Natural killer cell (primary cell): ENCODE measurements around the gene NPAT. TPM values are rescaled to one million over a fixed set of nuclear protein-coding genes. Genes with fewer than 3 reads are reported as not detected.
A peak's percentile ranks its signal among the peaks of the same experiment; 100 is the strongest.

Source experiments
- ATAC-seq, 3 donors: fragments of 150-1000 bp in 2 of 3; fragments of 200-7000 bp in 1 of 3; cut with Tn5 transposase; 1 replicate in 1 of 3; 2 replicates in 2 of 3; pipeline ENCODE4 v1.10.0; 2021; ENCODE audit warnings: mild to moderate bottlenecking in 2 of 3, moderate library complexity in 2 of 3
- DNase-seq, 2 donors: peaks; one replicate each; pipeline versions ENCODE4 v3.0.0 to v3.0.0-alpha.2; 2013 to 2021; ENCODE audit warnings: mixed read lengths in 1 of 2
- H3K27ac ChIP-seq: one replicate; pipeline ENCODE4 v1.5.1; 2013; ENCODE audit warnings: mild to moderate bottlenecking, low read length
- H3K27me3 ChIP-seq: one replicate; pipeline ENCODE4 v1.6.1; 2013; ENCODE audit warnings: low read length; ENCODE audit not compliant: control insufficient read depth, insufficient read depth
- H3K36me3 ChIP-seq: one replicate; pipeline ENCODE4 v1.6.1; 2013; ENCODE audit warnings: low read length; ENCODE audit not compliant: control insufficient read depth, insufficient read depth
- H3K4me1 ChIP-seq: one replicate; pipeline ENCODE4 v1.6.1; 2013; ENCODE audit warnings: low read length; ENCODE audit not compliant: control insufficient read depth, insufficient read depth
- H3K4me3 ChIP-seq: one replicate; pipeline ENCODE4 v1.5.1; 2013; ENCODE audit warnings: low read length
- H3K9me3 ChIP-seq: one replicate; pipeline ENCODE4 v1.6.1; 2013; ENCODE audit warnings: low read length; ENCODE audit not compliant: control insufficient read depth, insufficient read depth
- H3K27ac Mint-ChIP-seq, 2 donors: one replicate each; pipeline ENCODE4 v1.8.0; 2022; ENCODE audit warnings: mild to moderate bottlenecking in 2 of 2, mixed read lengths in 2 of 2, moderate library complexity in 1 of 2
- H3K27me3 Mint-ChIP-seq, 2 donors: one replicate each; pipeline ENCODE4 v1.8.0; 2022; ENCODE audit warnings: low read depth in 2 of 2, mixed read lengths in 2 of 2
- H3K36me3 Mint-ChIP-seq: one replicate; pipeline ENCODE4 v1.8.0; 2022; ENCODE audit warnings: mixed read lengths
- H3K4me1 Mint-ChIP-seq, 2 donors: one replicate each; pipeline ENCODE4 v1.8.0; 2022; ENCODE audit warnings: mixed read lengths in 2 of 2
- H3K4me3 Mint-ChIP-seq: one replicate; pipeline ENCODE4 v1.8.0; 2022; ENCODE audit warnings: mild to moderate bottlenecking, moderate library complexity, mixed read lengths
- H3K9me3 Mint-ChIP-seq, 2 donors: one replicate each; pipeline ENCODE4 v1.8.0; 2022; ENCODE audit warnings: mixed read lengths in 2 of 2
- WGBS: methylation state at CpG from one replicate; pipeline ENCODE4 v1.1.7; 2013; ENCODE audit warnings: missing lambda C conversion rate; ENCODE audit not compliant: insufficient coverage; 5-methylcytosine and 5-hydroxymethylcytosine counted together
- intact Hi-C: fragments of 100-400 bp; cut with micrococcal nuclease; formaldehyde crosslinking; loops from one replicate; pipeline ENCODE4 v1.14.2; 2022
- total RNA-seq, 4 donors: library from RNA; stranded (reverse); fragments of 120-200 nt in 1 of 4; gene quantifications; one replicate each; pipeline versions ENCODE4 v1.2.3 to v1.2.4, GENCODE V29; 2013 to 2022
- TF ChIP-seq, protein P1 (sequence below): fragments of 200-600 bp; IDR thresholded peaks from one replicate; pipeline ENCODE4 v1.8.0; 2022; ENCODE audit warnings: antibody characterized with exemption

The NPAT gene
- total RNA-seq, 3 donors from 2014 or later (not counting 1 experiment from before 2014, with no cell fraction given), result 34.8 to 42.6 (median 36.1) TPM

DNA sequence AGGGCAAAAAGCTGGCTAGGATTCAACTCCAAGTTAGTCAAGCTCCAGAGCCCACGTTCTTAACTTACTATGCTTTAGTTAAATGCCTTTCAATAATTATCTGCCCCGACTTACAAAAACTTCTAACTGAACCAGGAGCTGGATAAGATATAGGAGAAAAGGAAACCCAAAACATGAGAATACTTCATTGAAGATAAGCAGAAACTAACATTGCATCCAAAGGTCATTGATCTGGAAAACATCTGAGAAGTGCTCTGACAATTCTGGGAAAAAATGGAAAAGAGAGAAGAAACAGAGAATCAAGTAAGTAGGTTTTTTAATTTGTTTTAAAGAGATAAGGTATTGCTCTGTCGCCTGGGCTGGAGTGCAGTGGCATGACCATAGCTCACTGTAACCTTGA, 73.9 kb downstream of the NPAT start:
- Histone ChIP-seq H3K27ac (no peak overlapping the region), H3K9me3 (no peaks in the 10 kb centered on the region), H3K36me3 (peaks cover 66% of the 10 kb centered on the region), H3K4me1 (no peaks in the 10 kb centered on the region), H3K4me3 (no peak overlapping the region), H3K27me3 (no peaks in the 10 kb centered on the region)
- intact Hi-C loops, result no loop called here
- TF ChIP-seq, protein P1, sequence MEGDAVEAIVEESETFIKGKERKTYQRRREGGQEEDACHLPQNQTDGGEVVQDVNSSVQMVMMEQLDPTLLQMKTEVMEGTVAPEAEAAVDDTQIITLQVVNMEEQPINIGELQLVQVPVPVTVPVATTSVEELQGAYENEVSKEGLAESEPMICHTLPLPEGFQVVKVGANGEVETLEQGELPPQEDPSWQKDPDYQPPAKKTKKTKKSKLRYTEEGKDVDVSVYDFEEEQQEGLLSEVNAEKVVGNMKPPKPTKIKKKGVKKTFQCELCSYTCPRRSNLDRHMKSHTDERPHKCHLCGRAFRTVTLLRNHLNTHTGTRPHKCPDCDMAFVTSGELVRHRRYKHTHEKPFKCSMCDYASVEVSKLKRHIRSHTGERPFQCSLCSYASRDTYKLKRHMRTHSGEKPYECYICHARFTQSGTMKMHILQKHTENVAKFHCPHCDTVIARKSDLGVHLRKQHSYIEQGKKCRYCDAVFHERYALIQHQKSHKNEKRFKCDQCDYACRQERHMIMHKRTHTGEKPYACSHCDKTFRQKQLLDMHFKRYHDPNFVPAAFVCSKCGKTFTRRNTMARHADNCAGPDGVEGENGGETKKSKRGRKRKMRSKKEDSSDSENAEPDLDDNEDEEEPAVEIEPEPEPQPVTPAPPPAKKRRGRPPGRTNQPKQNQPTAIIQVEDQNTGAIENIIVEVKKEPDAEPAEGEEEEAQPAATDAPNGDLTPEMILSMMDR, result no peak
- no peak for DNase-seq
- H3K4me3 Mint-ChIP-seq, result no peak overlapping the region
- ATAC-seq, result no peak
- peak overlapping the region in 1 of 2 donors; percentile 7 for H3K27ac Mint-ChIP-seq
- peaks cover 46% of the 10 kb centered on the region for H3K36me3 Mint-ChIP-seq
- no peaks in the 10 kb centered on the region for H3K4me1 Mint-ChIP-seq
- no peaks in the 10 kb centered on the region for H3K27me3 Mint-ChIP-seq
- H3K9me3 Mint-ChIP-seq, result no peaks in the 10 kb centered on the region
- 100% methylated on average over 2 of the region's 3 CpGs for WGBS

DNA sequence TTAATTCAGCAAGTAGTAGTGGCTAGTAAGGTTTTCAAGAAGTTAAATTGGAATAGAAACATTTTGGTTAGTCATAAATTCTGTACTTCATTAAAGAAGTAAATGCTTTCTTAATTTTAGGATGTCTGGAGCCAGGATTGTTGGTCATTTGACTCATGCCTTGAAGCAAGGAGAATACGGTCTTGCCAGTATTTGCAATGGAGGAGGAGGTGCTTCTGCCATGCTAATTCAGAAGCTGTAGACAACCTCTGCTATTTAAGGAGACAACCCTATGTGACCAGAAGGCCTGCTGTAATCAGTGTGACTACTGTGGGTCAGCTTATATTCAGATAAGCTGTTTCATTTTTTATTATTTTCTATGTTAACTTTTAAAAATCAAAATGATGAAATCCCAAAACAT, 75.3 kb downstream of the NPAT start:
- no peaks in the 10 kb centered on the region for H3K9me3 Mint-ChIP-seq
- Histone ChIP-seq H3K4me1 (no peaks in the 10 kb centered on the region), H3K9me3 (no peaks in the 10 kb centered on the region), H3K4me3 (no peak overlapping the region), H3K27me3 (no peaks in the 10 kb centered on the region), H3K27ac (no peak overlapping the region), H3K36me3 (peaks cover 70% of the 10 kb centered on the region)
- peaks cover 46% of the 10 kb centered on the region for H3K36me3 Mint-ChIP-seq
- H3K4me3 Mint-ChIP-seq, result no peak overlapping the region
- H3K27ac Mint-ChIP-seq, result peak overlapping the region in 1 of 2 donors; percentile 18
- H3K4me1 Mint-ChIP-seq, result no peaks in the 10 kb centered on the region
- TF ChIP-seq, protein P1, result no peak
- DNase-seq (no peak), ATAC-seq (no peak)
- intact Hi-C loops, result no loop called here
- H3K27me3 Mint-ChIP-seq, result no peaks in the 10 kb centered on the region
- WGBS, result 100% methylated on average over 1 of the region's 1 CpG

DNA sequence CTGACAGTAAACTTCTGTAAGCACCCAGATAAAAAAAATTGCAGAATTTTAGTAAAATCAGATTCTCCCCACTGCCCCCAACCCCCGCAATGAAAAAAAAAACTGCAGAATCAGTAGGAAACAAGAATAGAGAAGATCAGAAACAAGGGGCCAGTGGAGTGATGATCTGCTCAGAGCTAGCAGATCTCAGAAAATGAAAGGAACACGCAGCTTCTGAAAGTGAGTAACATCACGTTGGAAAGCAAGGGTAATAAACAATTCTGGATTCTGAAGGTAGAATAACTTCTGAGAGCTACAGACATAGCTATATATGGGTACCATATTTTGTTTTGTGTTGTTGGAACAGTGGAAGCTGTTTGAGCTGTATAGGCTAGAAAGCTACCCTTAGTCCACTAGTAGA, 77.8 kb downstream of the NPAT start:
- H3K4me1 Mint-ChIP-seq, result no peaks in the 10 kb centered on the region
- Histone ChIP-seq H3K4me1 (no peaks in the 10 kb centered on the region), H3K36me3 (peaks cover 68% of the 10 kb centered on the region)

DNA sequence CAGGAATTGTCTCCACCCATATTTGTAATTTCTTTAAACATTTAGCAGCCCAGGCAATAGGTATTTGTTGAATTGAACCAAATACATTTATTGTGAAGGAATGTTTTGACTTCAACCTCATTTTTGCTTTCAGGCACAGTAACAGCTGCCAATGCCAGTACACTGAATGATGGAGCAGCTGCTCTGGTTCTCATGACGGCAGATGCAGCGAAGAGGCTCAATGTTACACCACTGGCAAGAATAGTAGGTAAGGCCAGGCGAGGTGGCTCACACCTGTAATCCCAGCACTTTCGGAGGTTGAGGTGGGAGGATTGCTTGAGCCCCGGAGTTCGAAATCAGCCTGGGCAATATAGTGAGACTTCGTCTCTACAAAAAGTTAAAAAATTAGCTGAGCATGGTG, 80.1 kb downstream of the NPAT start:
- Mint-ChIP-seq H3K9me3 (no peaks in the 10 kb centered on the region), H3K27ac (no peak overlapping the region), H3K4me1 (no peaks in the 10 kb centered on the region), H3K4me3 (no peak overlapping the region), H3K27me3 (no peaks in the 10 kb centered on the region), H3K36me3 (peaks cover 17% of the 10 kb centered on the region)
- Histone ChIP-seq H3K4me1 (no peaks in the 10 kb centered on the region), H3K27ac (no peak overlapping the region), H3K27me3 (no peaks in the 10 kb centered on the region), H3K4me3 (no peak overlapping the region), H3K36me3 (peaks cover 54% of the 10 kb centered on the region), H3K9me3 (no peaks in the 10 kb centered on the region)
- DNase-seq (no peak), ATAC-seq (no peak)
- intact Hi-C loops, result no loop called here
- WGBS, result 98% methylated on average over 7 of the region's 7 CpGs
- TF ChIP-seq, protein P1, result no peak

More for the DNA sequence above, 77.8 kb downstream of the NPAT start:
- no peaks in the 10 kb centered on the region for H3K27me3 Mint-ChIP-seq
- TF ChIP-seq, protein P1, result no peak
- DNase-seq (no peak), ATAC-seq (no peak)
- Histone ChIP-seq H3K4me3 (no peak overlapping the region), H3K27ac (no peak overlapping the region), H3K27me3 (no peaks in the 10 kb centered on the region), H3K9me3 (no peaks in the 10 kb centered on the region)
- WGBS, result 90% methylated on average over 3 of the region's 3 CpGs
- no peak overlapping the region for H3K4me3 Mint-ChIP-seq
- H3K9me3 Mint-ChIP-seq, result no peaks in the 10 kb centered on the region
- intact Hi-C loops, result no loop called here
- H3K36me3 Mint-ChIP-seq, result peaks cover 37% of the 10 kb centered on the region
- H3K27ac Mint-ChIP-seq, result peak overlapping the region; percentile 1 to 73
